ENCODE results near the gene KCNC1.

DNA sequence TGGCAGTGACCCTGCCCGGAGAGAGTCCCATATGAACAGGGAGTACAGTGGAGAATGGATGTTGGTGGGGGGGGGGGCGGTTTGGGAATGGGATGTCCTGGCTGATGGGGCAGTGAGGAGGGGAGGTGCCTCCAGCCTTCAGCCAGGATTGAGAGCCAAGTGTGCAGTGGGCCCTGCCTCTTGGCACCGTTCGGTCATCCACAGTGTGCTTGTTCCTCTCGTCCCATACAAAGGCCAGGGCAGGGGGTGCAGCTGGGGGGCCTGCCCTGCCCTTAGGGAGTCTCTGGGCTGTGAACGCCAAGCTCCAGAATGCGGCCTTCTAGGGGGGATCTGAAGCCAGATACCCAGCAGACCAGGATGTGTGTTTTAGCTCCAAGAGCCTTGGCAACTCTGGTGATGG is 34.0 kb downstream of the KCNC1 start:
- no peak for TF ChIP-seq EP300 (IDR thresholded peaks at IDR 0.05)
- TF ChIP-seq, protein P1, sequence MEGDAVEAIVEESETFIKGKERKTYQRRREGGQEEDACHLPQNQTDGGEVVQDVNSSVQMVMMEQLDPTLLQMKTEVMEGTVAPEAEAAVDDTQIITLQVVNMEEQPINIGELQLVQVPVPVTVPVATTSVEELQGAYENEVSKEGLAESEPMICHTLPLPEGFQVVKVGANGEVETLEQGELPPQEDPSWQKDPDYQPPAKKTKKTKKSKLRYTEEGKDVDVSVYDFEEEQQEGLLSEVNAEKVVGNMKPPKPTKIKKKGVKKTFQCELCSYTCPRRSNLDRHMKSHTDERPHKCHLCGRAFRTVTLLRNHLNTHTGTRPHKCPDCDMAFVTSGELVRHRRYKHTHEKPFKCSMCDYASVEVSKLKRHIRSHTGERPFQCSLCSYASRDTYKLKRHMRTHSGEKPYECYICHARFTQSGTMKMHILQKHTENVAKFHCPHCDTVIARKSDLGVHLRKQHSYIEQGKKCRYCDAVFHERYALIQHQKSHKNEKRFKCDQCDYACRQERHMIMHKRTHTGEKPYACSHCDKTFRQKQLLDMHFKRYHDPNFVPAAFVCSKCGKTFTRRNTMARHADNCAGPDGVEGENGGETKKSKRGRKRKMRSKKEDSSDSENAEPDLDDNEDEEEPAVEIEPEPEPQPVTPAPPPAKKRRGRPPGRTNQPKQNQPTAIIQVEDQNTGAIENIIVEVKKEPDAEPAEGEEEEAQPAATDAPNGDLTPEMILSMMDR (IDR thresholded peaks at IDR 0.05) = no peak
- TF ChIP-seq POLR2AphosphoS5 (IDR thresholded peaks at IDR 0.05) = no peak
- TF ChIP-seq POLR2A (IDR thresholded peaks at IDR 0.05) = no peak
